H9 (cell line): ENCODE data around the gene ZCCHC3. TPM values are rescaled to one million over a fixed set of nuclear protein-coding genes. Genes with fewer than 3 reads are reported as not detected.

Experiments used
- DNase-seq: peaks from one replicate; pipeline ENCODE4 v3.0.0-alpha.2; 2017
- H2AFZ ChIP-seq: one replicate; pipeline ENCODE4 v1.6.1; 2013; ENCODE audit warnings: mild to moderate bottlenecking, low read length, control low read depth, moderate library complexity
- H2AK5ac ChIP-seq: 2 replicates; pipeline ENCODE4 v1.6.1; 2013; ENCODE audit warnings: low read length, control low read depth, mixed read lengths; ENCODE audit not compliant: insufficient read length
- H2BK120ac ChIP-seq: one replicate; pipeline ENCODE4 v1.6.1; 2013; ENCODE audit warnings: low read depth, mild to moderate bottlenecking, low read length, control low read depth, inconsistent platforms; ENCODE audit not compliant: poor library complexity, severe bottlenecking
- H2BK12ac ChIP-seq: 2 replicates; pipeline ENCODE4 v1.6.1; 2013; ENCODE audit warnings: low read length, control low read depth, mixed read lengths, low read depth; ENCODE audit not compliant: insufficient read length
- H2BK15ac ChIP-seq: 2 replicates; pipeline ENCODE4 v1.6.1; 2013; ENCODE audit warnings: low read depth, low read length, control low read depth
- H2BK20ac ChIP-seq: one replicate; pipeline ENCODE4 v1.6.1; 2013; ENCODE audit warnings: low read depth, mild to moderate bottlenecking, low read length, control low read depth, inconsistent platforms; ENCODE audit not compliant: poor library complexity, severe bottlenecking
- H2BK5ac ChIP-seq: 2 replicates; pipeline ENCODE4 v1.6.1; 2013; ENCODE audit warnings: low read length, control low read depth, mixed read lengths; ENCODE audit not compliant: insufficient read length
- H3K14ac ChIP-seq: 2 replicates; pipeline ENCODE4 v1.6.1; 2013; ENCODE audit warnings: low read length, control low read depth; ENCODE audit not compliant: insufficient read depth
- H3K18ac ChIP-seq: 2 replicates; pipeline ENCODE4 v1.6.1; 2013; ENCODE audit warnings: low read depth, mild to moderate bottlenecking, mixed read lengths, low read length, control low read depth; ENCODE audit not compliant: insufficient read length
- H3K23ac ChIP-seq: 2 replicates; pipeline ENCODE4 v1.6.1; 2013; ENCODE audit warnings: low read length, control low read depth, mixed read lengths, low read depth; ENCODE audit not compliant: insufficient read length
- H3K23me2 ChIP-seq: 2 replicates; pipeline ENCODE4 v1.6.1; 2013; ENCODE audit warnings: low read depth, mild to moderate bottlenecking, mixed read lengths, low read length, control low read depth; ENCODE audit not compliant: insufficient read length, poor library complexity, severe bottlenecking
- H3K27ac ChIP-seq: 2 replicates; pipeline ENCODE4 v1.5.1; 2013; ENCODE audit warnings: low read length, control low read depth, mixed read lengths, low read depth; ENCODE audit not compliant: insufficient read length
- H3K27me3 ChIP-seq: 2 replicates; pipeline ENCODE4 v1.6.1; 2013; ENCODE audit warnings: low read length, control low read depth, inconsistent platforms; ENCODE audit not compliant: insufficient read depth
- H3K4ac ChIP-seq: 2 replicates; pipeline ENCODE4 v1.6.1; 2013; ENCODE audit warnings: low read depth, mild to moderate bottlenecking, control low read depth, inconsistent platforms, low read length, moderate library complexity
- H3K4me1 ChIP-seq: 2 replicates; pipeline ENCODE4 v1.6.1; 2013; ENCODE audit warnings: low read length, control low read depth, inconsistent platforms; ENCODE audit not compliant: insufficient read depth
- H3K4me2 ChIP-seq: 2 replicates; pipeline ENCODE4 v1.6.1; 2013; ENCODE audit warnings: low read length, control low read depth, mixed read lengths; ENCODE audit not compliant: insufficient read length, insufficient read depth
- H3K56ac ChIP-seq: 2 replicates; pipeline ENCODE4 v1.6.1; 2013; ENCODE audit warnings: low read depth, mild to moderate bottlenecking, mixed read lengths, low read length, control low read depth; ENCODE audit not compliant: insufficient read length
- H3K79me1 ChIP-seq: 2 replicates; pipeline ENCODE4 v1.6.1; 2013; ENCODE audit warnings: low read depth, mild to moderate bottlenecking, moderate library complexity, low read length, control low read depth, inconsistent platforms; ENCODE audit not compliant: insufficient read depth, poor library complexity, severe bottlenecking
- H3K79me2 ChIP-seq: 2 replicates; pipeline ENCODE4 v1.6.1; 2013; ENCODE audit warnings: low read length, control low read depth, inconsistent platforms; ENCODE audit not compliant: insufficient read depth
- H3K9ac ChIP-seq: 2 replicates; pipeline ENCODE4 v1.6.1; 2013; ENCODE audit warnings: low read length, control low read depth, mixed read lengths; ENCODE audit not compliant: insufficient read length; ENCODE audit errors: extremely low read depth
- H3K9me3 ChIP-seq: one replicate; pipeline ENCODE4 v1.6.1; 2013; ENCODE audit warnings: low read depth, low read length, inconsistent platforms; ENCODE audit not compliant: control insufficient read depth
- H3T11ph ChIP-seq: one replicate; pipeline ENCODE4 v1.6.1; 2013; ENCODE audit warnings: mild to moderate bottlenecking, low read length, control low read depth, inconsistent platforms
- H4K20me1 ChIP-seq: one replicate; pipeline ENCODE4 v1.6.1; 2013; ENCODE audit not compliant: control insufficient read depth, insufficient read length, insufficient read depth
- H4K5ac ChIP-seq: 2 replicates; pipeline ENCODE4 v1.6.1; 2013; ENCODE audit warnings: low read depth, mild to moderate bottlenecking, mixed read lengths, low read length, control low read depth; ENCODE audit not compliant: insufficient read length
- H4K8ac ChIP-seq: replicated peaks from 2 replicates; pipeline ENCODE4 v1.6.1; 2013; ENCODE audit warnings: low read length, control low read depth, mixed read lengths, low read depth; ENCODE audit not compliant: insufficient read length
- H4K91ac ChIP-seq: 2 replicates; pipeline ENCODE4 v1.6.1; 2013; ENCODE audit warnings: low read depth, mild to moderate bottlenecking, moderate library complexity, mixed read lengths, low read length, control low read depth; ENCODE audit not compliant: insufficient read length
- H3K27ac Mint-ChIP-seq, 3 experiments: 2 replicates in 2 of 3; 3 replicates in 1 of 3; pipeline ENCODE4 v1.8.0; 2020 to 2021; ENCODE audit warnings: mixed read lengths in 3 of 3, mild to moderate bottlenecking in 1 of 3, moderate library complexity in 1 of 3
- H3K27me3 Mint-ChIP-seq: 2 replicates; pipeline ENCODE4 v1.8.0; 2021; ENCODE audit warnings: low read depth, mild to moderate bottlenecking, moderate library complexity, mixed read lengths
- H3K36me3 Mint-ChIP-seq, 3 experiments: 2 replicates in 2 of 3; 3 replicates in 1 of 3; pipeline ENCODE4 v1.8.0; 2020 to 2021; ENCODE audit warnings: low read depth in 3 of 3, mixed read lengths in 3 of 3; ENCODE audit not compliant: insufficient read depth in 1 of 3
- H3K4me1 Mint-ChIP-seq, 2 experiments: 2 replicates each; pipeline ENCODE4 v1.8.0; 2020; ENCODE audit warnings: mixed read lengths in 2 of 2
- H3K4me3 Mint-ChIP-seq, 2 experiments: 2 replicates in 1 of 2; 3 replicates in 1 of 2; pipeline ENCODE4 v1.8.0; 2020 to 2021; ENCODE audit warnings: mild to moderate bottlenecking in 2 of 2, mixed read lengths in 2 of 2, moderate library complexity in 1 of 2
- H3K9me3 Mint-ChIP-seq, 2 experiments: 2 replicates in 1 of 2; 3 replicates in 1 of 2; pipeline ENCODE4 v1.8.0; 2020; ENCODE audit warnings: mild to moderate bottlenecking in 2 of 2, mixed read lengths in 2 of 2, moderate library complexity in 1 of 2
- WGBS: extraction: QIAGEN DNeasy Blood & Tissue Kit; methylation state at CpG from one replicate; pipeline ENCODE4 v1.1.7; 2013; ENCODE audit warnings: missing lambda C conversion rate, low lambda C conversion rate, mixed read lengths; ENCODE audit not compliant: insufficient read length; ENCODE audit errors: extremely low coverage; 5-methylcytosine and 5-hydroxymethylcytosine counted together
- total RNA-seq: library from RNA; stranded (reverse); gene quantifications from 2 replicates; pipeline ENCODE4 v1.2.1, GENCODE V29; 2021
- TF ChIP-seq, protein P1 (sequence below): fragments of 200-600 bp; sonication (generic); conservative IDR thresholded peaks from 3 replicates; pipeline ENCODE4 v1.8.0; 2021; ENCODE audit warnings: antibody characterized with exemption, mild to moderate bottlenecking

Gene ZCCHC3
- total RNA-seq, 1 experiment from 2014 or later = 41.3 TPM

- Histone ChIP-seq H4K5ac (no peak overlapping the region), H3K9me3 (no peaks in the 10 kb centered on the region), H3K79me2 (no peaks in the 10 kb centered on the region), H3K27ac (no peak overlapping the region), H2BK5ac (no peak overlapping the region), H3T11ph (no peak overlapping the region), H2BK15ac (no peak overlapping the region), H2AK5ac (no peak overlapping the region), H3K14ac (no peak overlapping the region), H3K18ac (no peak overlapping the region), H4K91ac (no peak overlapping the region), H3K9ac (no peak overlapping the region), H2AFZ (no peak overlapping the region), H3K27me3 (peaks cover 29% of the 10 kb centered on the region), H3K23me2 (no peaks in the 10 kb centered on the region), H3K4ac (no peak overlapping the region), H2BK12ac (no peak overlapping the region), H3K23ac (no peak overlapping the region), H4K20me1 (peaks cover 2% of the 10 kb centered on the region), H4K8ac (no peak overlapping the region), H3K4me1 (no peaks in the 10 kb centered on the region), H2BK120ac (no peak overlapping the region), H2BK20ac (no peak overlapping the region), H3K4me2 (no peak overlapping the region), H3K56ac (no peak overlapping the region), H3K79me1 (no peaks in the 10 kb centered on the region)
- DNase-seq = no peak
- H3K27ac Mint-ChIP-seq = no peak overlapping the region
- TF ChIP-seq, protein P1, sequence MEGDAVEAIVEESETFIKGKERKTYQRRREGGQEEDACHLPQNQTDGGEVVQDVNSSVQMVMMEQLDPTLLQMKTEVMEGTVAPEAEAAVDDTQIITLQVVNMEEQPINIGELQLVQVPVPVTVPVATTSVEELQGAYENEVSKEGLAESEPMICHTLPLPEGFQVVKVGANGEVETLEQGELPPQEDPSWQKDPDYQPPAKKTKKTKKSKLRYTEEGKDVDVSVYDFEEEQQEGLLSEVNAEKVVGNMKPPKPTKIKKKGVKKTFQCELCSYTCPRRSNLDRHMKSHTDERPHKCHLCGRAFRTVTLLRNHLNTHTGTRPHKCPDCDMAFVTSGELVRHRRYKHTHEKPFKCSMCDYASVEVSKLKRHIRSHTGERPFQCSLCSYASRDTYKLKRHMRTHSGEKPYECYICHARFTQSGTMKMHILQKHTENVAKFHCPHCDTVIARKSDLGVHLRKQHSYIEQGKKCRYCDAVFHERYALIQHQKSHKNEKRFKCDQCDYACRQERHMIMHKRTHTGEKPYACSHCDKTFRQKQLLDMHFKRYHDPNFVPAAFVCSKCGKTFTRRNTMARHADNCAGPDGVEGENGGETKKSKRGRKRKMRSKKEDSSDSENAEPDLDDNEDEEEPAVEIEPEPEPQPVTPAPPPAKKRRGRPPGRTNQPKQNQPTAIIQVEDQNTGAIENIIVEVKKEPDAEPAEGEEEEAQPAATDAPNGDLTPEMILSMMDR = no peak
- H3K36me3 Mint-ChIP-seq = no peaks in the 10 kb centered on the region
- H3K4me3 Mint-ChIP-seq = no peak overlapping the region
- peaks cover 0 to 2% of the 10 kb centered on the region in 2 experiments; a peak in 2 of 4 replicates for H3K4me1 Mint-ChIP-seq
- no CpG with 5 or more reads among the region's 2 CpGs for WGBS
- H3K27me3 Mint-ChIP-seq = peaks cover 93% of the 10 kb centered on the region
- no peaks in the 10 kb centered on the region for H3K9me3 Mint-ChIP-seq
These were observed 37.4 kb upstream of the ZCCHC3 start for GRCh38 chr20:259981-260380.
